Activated CD4-positive, alpha-beta T cell treated with anti-CD3 and anti-CD28 coated beads, Interleukin-2, amount 50 U/mL, for 4 hours (primary cell): ENCODE results near the gene TPSG1.
"Not testable (repeated sequence)": the region's sequence is repeated elsewhere in the genome, so short reads cannot be mapped to it uniquely, and the experiment has no call there.

Experiments
- DNase-seq, 2 experiments: peaks; one replicate each; pipeline ENCODE4 v3.0.0-alpha.2; 2020

The TPSG1 gene

DNA sequence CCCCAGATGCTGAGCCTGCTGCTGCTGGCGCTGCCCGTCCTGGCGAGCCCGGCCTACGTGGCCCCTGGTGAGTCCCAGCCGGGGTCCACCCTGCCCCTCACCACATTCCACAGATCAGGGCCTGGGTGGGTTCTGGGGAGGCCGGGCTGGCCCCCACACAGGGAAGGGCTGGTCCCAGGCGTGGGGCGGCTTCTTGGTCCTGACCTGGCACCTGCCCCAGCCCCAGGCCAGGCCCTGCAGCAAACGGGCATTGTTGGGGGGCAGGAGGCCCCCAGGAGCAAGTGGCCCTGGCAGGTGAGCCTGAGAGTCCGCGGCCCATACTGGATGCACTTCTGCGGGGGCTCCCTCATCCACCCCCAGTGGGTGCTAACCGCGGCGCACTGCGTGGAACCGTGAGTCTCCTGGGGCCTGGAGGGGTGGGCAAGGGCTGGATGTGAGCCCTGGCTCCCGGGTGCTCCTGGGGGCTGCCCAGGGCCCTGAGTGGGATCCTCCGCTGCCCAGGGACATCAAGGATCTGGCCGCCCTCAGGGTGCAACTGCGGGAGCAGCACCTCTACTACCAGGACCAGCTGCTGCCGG, 31.3 kb upstream of the TPSG1 start:
- DNase-seq: not testable (repeated sequence)

DNA sequence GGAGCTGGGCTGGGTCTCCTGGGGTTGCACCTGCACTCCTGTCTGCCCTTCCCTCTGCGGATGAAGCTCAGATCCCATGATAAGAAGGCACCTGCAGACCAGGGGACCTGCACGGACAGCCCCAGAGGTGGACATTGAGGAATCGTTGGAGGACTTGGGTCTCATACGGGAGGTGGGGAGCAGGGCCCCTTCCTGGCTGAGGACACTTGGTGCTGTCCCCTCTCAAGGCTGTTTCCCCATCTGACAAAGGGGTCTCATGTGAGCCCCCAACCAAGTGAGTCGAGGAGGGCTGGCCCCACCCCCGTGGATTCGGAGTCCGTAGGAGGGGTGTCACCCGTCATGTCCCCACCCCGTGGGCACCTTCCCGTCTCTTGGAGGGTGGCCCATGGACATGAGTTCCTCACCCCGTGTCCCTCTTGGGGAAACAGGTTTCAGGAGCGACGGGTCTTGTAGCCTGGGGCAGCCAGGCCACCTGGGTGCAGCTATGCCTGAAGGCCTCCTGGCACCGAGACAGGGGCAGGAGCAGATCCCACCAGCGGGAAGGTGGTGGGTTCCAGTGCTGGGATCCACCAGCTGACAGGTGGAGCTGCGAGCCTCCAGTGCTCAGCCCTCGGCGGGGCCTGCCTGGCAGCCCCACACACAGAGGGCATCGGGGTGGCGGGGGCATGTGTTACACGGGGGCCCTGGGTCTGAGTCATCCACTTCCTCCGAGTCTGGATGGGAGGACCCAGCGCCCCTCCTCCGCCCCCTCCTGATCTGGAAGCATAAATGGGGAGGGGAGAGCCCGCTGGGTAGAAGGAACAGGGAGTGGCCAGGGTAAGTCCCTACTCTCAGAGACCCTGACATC, 30.4 kb upstream of the TPSG1 start, which contains the start of gene TPSD1:
TPSD1 (plus strand) TSS at position 794 of the 847 bp plus-strand sequence. CDS start 212 bp downstream, outside the sequence.
- DNase-seq: not testable (repeated sequence)

DNA sequence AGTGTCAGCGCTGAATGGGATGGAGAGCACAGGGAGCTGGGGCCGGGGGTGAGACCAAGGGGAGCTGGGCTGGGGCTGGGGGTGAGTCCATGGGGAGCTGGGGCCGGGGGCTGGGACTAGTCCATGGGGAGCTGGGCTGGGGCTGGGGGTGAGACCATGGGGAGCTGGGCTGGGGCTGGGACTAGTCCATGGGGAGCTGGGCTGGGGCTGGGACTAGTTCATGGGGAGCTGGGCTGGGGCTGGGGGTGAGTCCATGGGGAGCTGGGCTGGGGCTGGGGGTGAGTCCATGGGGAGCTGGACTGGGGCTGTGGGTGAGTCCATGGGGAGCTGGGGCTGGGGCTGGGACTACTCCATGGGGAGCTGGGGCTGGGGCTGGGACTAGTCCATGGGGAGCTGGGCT, 29.8 kb upstream of the TPSG1 start:
- DNase-seq: not testable (repeated sequence)

DNA sequence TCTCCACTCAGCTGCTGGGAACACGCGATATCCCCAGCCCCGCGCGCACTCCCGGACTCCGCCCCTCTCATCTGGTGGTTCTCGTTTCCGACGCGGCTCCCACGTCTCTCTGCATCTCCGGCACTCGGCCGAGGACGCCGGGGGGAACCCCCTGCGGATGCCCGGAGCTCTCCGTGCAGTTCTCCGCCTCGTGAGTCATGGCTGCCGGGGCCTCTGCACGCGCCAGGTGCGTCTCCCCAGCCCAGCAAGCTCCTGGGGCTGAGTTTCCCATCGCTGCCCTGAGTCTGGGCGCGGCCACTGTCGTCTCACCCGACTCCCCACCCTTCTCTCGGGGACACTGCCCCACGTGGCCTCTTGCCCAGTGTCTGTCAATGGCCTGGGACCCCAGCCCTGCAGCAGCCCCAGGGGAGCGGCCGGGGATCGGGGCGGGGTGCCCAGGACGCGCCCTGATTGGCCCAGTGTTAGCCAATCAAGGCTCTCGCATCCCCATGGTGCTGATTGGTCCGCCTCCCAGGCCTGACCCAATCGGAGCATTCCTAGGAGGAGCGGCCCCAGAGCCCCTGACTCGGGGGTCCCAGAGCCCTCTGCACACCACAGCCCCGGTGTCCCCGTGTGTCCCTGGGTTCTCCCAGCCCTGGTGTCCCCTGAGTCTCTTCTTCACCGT, 28.8 kb upstream of the TPSG1 start:
- not testable (repeated sequence) for DNase-seq

DNA sequence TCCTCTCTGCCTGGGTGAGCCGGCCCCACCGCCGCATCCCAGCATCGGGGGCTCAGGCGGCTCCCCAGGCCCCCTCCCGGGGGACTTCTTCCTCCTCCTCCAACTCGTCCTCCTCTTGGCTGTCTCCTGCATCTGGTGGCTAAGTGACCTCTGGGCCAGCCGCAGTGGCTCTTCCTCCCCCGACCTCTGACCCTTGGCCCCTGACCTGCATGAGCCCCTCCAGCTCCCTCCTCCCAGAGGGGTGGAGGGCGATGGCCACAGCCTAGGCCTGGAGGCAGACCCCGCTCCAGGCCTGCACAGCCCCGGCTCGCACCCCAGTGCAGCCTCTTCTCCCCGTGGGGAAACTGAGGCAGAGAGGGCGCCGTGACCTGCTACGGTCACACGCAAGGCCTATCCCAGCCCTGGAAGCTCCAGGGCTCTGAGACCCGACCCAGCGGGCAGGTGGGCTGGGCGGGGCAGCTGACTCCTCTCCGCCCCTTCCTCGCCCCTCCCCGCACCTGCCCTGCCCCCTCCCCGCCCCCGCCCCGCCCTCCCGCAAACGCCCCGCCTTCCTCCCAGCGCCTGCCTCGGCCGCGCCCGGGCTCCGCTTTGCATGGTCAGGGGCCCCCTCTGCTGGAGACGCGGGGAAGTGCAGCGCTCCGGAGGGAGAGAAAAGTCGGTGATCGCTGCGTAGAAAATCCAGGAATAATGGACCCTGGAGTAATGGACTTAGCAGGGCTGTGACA, 24.1 kb upstream of the TPSG1 start:
- DNase-seq: not testable (repeated sequence)

DNA sequence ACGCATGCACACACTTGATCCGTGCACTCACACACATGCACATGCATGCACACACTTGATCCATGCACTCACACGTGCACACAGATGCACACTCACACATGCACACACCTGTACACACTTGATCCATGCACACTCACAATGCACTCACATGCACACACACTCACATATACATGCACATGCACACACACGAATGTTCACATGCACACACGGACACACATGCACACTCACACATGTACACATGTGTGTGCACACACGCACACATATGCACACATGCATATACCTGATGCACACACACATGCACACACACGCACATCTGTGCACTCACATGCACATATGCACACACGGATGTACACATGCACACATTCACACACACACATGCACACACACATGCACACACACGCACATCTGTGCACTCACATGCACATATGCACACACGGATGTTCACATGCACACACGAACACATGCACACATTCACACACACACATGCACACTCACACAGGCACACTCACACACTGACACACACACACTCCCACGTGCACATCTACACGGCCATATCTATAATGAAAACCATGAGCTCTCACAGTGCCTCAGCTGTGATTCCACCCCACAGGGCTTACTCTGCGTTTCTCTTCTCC, 23.0 kb upstream of the TPSG1 start:
- DNase-seq: not testable (repeated sequence)

DNA sequence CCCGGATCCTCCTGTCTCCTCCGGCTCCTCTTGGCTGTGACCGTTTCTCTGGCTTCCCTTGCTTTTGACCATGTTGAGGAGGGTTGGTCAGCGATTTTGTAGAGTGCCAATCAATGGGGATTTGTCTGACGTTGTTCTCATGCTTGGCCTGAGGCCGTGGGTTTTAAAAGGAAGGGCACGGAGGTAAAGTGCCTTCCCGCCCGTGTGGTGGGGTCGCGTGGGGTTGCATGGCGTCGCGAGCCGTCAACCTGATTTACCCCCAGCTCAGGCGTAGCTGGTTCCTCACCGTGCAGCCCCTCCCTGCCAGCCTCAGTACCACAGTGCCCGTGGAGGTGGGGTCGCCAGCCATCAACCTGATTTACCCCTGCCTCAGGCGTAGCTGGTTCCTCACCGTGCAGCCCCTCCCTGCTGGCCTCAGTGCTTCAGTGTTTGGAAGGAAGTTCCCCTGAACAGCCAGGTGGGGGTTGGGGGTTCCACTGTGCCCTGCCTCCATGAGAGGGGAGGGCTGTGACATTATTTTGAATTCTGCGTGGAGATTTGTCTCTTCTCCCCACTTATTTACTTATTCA, 20.5 kb upstream of the TPSG1 start:
- no peak for DNase-seq

DNA sequence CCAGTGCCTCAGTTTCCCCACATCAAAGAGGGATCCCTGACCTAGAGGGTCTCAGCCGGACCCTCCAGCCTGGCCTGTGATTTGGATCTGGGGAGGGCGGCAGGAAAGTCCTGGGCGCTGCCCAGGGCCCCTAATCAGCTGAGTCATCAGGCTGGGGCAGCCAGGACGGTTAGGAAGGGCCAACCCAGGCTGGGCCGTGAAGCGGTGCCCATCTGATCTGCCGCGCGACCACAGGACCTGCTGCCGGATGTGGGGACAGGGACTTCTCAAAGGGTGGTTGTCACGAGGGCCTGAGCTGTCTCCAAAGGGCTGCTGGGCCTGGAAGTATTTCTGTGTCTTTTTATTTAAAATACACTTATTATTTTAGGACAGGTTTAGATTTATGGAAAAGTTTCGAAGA, 19.8 kb upstream of the TPSG1 start:
- no peak for DNase-seq

DNA sequence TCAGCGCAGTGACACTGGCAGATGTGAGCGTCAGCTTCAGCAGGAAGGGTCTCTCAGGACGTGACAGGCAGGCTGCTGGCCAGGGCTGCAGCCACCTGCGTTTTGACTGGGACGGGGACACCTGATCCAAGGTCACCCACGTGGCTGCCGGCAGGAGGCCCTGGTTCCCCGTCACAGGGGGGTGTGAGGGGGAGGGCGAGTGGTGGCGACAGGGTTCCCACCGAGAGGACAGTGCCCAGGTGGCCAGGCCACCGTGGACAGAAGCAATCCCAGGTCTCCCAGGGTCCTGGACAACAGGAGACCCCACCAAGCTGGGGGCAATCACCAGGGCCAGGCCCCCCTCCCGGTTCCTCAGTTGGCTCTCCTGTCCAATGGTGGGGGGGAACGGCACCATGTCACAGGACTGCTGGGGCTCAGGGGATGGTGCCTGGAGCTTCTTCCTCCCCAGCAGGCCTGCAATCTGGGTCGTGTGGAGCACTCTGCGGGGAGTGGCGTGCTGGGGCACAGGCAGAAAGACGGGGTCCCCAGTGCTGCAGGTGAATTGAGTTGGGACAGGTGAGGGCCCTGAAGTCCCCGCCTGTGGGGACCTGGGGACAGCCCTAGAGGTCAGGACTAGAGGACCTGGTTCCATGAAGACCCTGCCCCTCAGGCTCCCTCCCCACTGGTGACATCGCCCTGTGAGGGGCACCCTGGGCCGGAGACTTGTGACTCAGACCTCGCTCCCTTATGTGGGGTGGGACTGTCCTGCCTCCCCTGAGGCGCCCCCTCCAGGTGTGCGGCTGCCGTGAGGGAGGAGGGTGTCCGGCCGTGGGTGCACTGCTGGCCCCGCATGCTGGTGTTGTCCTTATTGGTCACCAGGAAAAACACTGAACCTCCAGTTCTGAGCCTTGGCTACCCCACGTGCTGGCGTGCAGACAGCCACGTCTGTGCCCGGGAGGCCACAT, 19.1 kb upstream of the TPSG1 start:
- DNase-seq: not testable (repeated sequence)

DNA sequence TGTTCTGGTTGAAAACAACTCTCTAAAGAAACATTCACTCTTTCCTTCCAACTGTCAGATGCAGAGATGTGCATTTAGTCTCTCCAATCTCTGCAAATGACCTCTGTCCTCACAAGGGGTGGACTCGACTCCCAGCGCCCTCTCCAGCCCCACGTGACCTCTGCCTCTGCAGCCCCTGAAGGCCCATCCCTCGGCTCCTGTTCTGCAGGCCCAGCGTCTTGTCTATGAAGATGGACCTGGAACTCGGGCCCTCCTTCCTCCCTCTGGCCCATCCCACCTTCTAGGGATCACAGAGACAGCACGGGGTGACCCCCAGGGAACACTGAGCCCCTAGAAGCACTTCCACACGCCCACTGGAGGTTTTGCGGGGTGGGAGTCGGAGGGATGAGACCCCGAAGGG, 18.3 kb upstream of the TPSG1 start:
- not testable (repeated sequence) for DNase-seq

DNA sequence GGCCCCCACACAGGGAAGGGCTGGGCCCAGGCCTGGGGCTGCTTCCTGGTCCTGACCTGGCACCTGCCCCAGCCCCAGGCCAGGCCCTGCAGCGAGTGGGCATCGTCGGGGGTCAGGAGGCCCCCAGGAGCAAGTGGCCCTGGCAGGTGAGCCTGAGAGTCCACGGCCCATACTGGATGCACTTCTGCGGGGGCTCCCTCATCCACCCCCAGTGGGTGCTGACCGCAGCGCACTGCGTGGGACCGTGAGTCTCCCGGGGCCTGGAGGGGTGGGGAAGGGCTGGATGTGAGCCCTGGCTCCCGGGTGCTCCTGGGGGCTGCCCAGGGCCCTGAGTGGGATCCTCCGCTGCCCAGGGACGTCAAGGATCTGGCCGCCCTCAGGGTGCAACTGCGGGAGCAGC, 16.0 kb upstream of the TPSG1 start:
- DNase-seq: not testable (repeated sequence)

DNA sequence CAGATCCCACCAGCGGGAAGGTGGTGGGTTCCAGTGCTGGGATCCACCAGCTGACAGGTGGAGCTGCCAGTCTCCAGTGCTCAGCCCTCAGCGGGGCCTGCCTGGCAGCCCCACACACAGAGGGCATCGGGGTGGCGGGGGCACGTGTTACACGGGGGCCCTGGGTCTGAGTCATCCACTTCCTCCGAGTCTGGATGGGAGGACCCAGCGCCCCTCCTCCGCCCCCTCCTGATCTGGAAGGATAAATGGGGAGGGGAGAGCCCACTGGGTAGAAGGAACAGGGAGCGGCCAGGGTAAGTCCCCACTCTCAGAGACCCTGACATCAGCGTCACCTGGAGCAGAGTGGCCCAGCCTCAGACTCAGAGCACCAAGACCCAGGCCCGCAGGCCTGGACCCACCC, 15.4 kb upstream of the TPSG1 start, which contains the start of gene TPSAB1:
TPSAB1 (plus strand) TSS at position 270 of the 400 bp plus-strand sequence. CDS start 234 bp downstream, outside the sequence.
- not testable (repeated sequence) for DNase-seq

DNA sequence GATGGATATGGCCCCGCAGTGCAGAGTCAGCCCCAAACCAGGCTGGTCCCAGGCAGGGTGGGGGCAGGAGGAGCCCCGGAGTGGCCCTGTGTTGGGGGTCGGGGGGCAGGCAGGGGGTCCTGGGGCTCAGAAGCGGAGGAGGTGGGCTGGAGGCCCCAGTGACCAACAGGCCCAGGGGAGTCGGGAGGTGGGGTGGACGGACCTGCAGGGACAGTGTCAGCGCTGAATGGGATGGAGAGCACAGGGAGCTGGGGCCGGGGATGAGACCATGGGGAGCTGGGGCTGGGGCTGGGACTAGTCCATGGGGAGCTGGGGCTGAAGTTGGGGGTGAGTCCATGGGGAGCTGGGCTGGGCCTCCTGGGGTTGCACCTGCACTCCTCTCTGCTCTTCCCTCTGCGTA, 14.5 kb upstream of the TPSG1 start:
- not testable (repeated sequence) for DNase-seq

DNA sequence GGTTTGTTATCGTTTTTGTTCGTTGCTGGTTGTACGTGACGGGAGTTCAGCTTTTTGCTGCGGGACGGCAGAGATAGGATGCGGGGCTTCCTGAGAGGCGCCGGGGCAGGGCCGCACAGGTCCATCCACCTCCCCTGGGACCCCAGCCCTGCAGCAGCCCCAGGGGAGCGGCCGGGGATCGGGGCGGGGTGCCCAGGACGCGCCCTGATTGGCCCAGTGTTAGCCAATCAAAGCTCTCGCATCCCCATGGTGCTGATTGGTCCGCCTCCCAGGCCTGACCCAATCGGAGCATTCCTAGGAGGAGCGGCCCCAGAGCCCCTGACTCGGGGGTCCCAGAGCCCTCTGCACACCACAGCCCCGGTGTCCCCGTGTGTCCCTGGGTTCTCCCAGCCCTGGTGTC, 13.8 kb upstream of the TPSG1 start:
- DNase-seq: not testable (repeated sequence)

DNA sequence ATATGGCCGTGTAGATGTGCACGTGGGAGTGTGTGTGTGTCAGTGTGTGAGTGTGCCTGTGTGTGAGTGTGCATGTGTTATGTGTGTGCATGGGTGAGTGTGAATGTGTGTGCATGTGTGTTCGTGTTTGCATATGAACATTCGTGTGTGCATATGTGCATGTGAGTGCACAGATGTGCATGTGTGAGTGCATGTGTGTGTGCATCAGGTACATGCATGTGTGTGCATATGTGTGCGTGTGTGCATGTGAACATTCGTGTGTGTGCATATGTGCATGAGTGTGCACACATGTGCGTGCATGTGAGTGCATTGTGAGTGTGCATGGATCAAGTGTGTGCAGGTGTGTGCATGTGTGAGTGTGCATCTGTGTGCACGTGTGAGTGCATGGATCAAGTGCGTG, 12.9 kb upstream of the TPSG1 start:
- DNase-seq: no peak

DNA sequence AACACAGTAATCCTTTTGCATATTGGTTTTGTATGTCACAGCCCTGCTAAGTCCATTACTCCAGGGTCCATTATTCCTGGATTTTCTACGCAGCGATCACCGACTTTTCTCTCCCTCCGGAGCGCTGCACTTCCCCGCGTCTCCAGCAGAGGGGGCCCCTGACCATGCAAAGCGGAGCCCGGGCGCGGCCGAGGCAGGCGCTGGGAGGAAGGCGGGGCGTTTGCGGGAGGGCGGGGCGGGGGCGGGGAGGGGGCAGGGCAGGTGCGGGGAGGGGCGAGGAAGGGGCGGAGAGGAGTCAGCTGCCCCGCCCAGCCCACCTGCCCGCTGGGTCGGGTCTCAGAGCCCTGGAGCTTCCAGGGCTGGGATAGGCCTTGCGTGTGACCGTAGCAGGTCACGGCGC, 11.6 kb upstream of the TPSG1 start:
- DNase-seq: not testable (repeated sequence)

DNA sequence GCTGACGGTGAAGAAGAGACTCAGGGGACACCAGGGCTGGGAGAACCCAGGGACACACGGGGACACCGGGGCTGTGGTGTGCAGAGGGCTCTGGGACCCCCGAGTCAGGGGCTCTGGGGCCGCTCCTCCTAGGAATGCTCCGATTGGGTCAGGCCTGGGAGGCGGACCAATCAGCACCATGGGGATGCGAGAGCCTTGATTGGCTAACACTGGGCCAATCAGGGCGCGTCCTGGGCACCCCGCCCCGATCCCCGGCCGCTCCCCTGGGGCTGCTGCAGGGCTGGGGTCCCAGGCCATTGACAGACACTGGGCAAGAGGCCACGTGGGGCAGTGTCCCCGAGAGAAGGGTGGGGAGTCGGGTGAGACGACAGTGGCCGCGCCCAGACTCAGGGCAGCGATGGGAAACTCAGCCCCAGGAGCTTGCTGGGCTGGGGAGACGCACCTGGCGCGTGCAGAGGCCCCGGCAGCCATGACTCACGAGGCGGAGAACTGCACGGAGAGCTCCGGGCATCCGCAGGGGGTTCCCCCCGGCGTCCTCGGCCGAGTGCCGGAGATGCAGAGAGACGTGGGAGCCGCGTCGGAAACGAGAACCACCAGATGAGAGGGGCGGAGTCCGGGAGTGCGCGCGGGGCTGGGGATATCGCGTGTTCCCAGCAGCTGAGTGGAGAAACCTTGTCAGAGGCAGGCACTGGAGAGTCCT, 7.1 kb upstream of the TPSG1 start:
- DNase-seq: not testable (repeated sequence)

DNA sequence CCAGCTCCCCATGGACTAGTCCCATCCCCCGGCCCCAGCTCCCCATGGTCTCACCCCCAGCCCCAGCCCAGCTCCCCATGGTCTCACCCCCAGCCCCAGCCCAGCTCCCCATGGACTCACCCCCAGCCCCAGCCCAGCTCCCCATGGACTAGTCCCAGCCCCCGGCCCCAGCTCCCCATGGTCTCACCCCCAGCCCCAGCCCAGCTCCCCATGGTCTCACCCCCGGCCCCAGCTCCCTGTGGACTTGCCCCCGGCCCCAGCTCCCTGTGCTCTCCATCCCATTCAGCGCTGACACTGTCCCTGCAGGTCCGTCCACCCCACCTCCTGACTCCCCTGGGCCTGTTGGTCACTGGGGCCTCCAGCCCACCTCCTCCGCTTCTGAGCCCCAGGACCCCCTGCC, 6.2 kb upstream of the TPSG1 start:
- not testable (repeated sequence) for DNase-seq

DNA sequence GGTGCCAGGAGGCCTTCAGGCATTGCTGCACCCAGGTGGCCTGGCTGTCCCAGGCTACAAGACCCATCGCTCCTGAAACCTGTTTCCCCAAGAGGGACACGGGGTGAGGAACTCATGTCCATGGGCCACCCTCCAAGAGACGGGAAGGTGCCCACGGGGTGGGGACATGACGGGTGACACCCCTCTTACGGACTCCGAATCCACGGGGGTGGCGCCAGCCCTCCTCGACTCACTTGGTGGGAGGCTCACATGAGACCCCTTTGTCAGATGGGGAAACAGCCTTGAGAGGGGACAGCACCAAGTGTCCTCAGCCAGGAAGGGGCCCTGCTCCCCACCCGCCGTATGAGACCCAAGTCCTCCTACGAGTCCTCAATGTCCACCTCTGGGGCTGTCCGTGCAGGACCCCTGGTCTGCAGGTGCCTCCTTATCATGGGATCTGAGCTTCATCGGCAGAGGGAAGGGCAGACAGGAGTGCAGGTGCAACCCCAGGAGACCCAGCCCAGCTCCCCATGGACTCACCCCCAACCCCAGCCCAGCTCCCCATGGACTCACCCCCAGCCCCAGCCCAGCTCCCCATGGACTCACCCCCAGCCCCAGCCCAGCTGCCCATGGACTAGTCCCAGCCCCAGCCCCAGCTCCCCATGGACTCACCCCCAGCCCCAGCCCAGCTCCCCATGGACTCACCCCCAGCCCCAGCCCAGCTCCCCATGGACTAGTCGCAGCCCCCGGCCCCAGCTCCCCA, 5.6 kb upstream of the TPSG1 start:
- not testable (repeated sequence) for DNase-seq
